Esophagus muscularis mucosa (tissue), 4 donors: ENCODE data around the gene USP49.

Experiments used
- CTCF ChIP-seq, 3 experiments: fragments of 200-600 bp in 2 of 3; fragments of 450-650 bp in 1 of 3; sonication (generic) in 2 of 3; IDR thresholded peaks; one replicate each; pipeline ENCODE4 v1.5.1; 2017 to 2019; ENCODE audit warnings: antibody characterized with exemption in 3 of 3, mild to moderate bottlenecking in 2 of 3, moderate library complexity in 1 of 3
- EP300 ChIP-seq: sonication (generic); formaldehyde crosslinking; IDR thresholded peaks from one replicate; pipeline ENCODE4 v1.6.1; 2017; ENCODE audit warnings: antibody characterized with exemption
- POLR2A ChIP-seq: fragments of 450-650 bp; IDR thresholded peaks from one replicate; pipeline ENCODE4 v1.6.1; 2017; ENCODE audit warnings: antibody characterized with exemption, moderate library complexity, mild to moderate bottlenecking, low read depth

DNA sequence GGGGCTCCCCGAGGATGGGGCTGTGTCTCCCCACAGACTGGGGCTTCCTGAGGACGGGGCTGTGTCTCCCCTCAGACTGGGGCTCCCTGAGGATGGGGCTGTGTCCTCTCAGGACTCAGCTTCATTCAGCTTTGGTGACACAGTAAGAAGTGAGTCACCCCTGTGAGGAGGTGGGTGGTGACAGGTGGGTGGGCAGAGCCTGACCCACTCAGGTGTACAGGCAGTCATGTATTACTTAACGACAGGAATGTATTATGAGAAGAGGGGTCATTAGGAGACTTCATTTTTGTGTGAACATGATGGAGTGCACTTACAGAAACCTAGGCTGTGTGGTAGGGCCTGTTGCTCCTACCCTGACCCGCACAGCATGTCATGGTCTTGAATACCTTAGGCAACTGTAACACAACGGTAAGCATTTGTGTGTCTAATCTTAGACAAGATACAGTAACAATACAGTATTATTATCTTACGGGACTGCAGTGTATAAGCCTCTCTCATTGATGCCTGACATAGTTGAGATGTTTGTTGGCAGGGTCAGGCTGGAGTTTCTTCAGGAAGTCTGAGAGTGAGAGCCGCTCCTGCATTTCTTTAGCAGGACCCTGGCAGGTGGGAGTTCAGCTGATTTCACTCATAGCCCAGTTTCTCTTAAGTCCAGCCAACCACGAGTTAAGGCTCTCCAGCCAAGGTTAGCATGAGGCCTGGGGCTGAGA is 137.1 kb downstream of the USP49 start:
- no peak for TF ChIP-seq CTCF (IDR thresholded peaks at IDR 0.05)
- no peak for TF ChIP-seq POLR2A
- no peak for TF ChIP-seq EP300
